K562 (cell line): ENCODE measurements around the gene TRIM3. TPM values are rescaled to one million over a fixed set of nuclear protein-coding genes. Genes with fewer than 3 reads are reported as not detected.

Experiments
- CUX1 ChIP-seq: fragments of 200-800 bp; sonication (Bioruptor generic); IDR thresholded peaks from 2 replicates; pipeline ENCODE4 v1.6.1; 2016; ENCODE audit warnings: missing genetic modification characterization, missing compliant biosample characterization
- RFX7 ChIP-seq: fragments of 250-450 bp; sonication (Bioruptor Pico); IDR thresholded peaks from 2 replicates; pipeline ENCODE4 v1.5.1; 2021; ENCODE audit warnings: mild to moderate bottlenecking
- SRSF7 ChIP-seq: fragments of 200-400 bp; formaldehyde crosslinking; optimal IDR thresholded peaks from 2 replicates; pipeline ENCODE3; 2017; ENCODE audit warnings: mild to moderate bottlenecking, low read depth, low read length
- ZNF407 ChIP-seq: fragments of 450-650 bp; IDR thresholded peaks from 2 replicates; pipeline ENCODE4 v1.6.1; 2016; ENCODE audit warnings: low read depth
- ZSCAN32 ChIP-seq: fragments of 450-650 bp; formaldehyde crosslinking; IDR thresholded peaks from 2 replicates; pipeline ENCODE4 v1.4.0; 2020; ENCODE audit warnings: mild to moderate bottlenecking, moderate library complexity
- polyA plus RNA-seq, 8 experiments: library from polyadenylated mRNA; depleted of rRNA in 4 of 8; stranded (reverse) in 5 of 8; unstranded in 3 of 8; fragments of >200 nt; fragmentation: Nextera tagmentation in 2 of 8; fragmentation: Illumina TruSeq in 1 of 8; extraction: Ambion mirVana in 2 of 8; extraction: Trizol in 1 of 8; gene quantifications; 2 replicates each; pipeline versions ENCODE4 v1.2.1 to v1.2.3, GENCODE V29; 2011 to 2014; ENCODE audit warnings: inconsistent platforms in 1 of 8, missing spikeins in 1 of 8
- total RNA-seq, 7 experiments: library from RNA; depleted of rRNA in 6 of 7; stranded (reverse); fragments of >200 nt in 6 of 7; fragmentation: Illumina TruSeq in 2 of 7; extraction: Trizol in 2 of 7; gene quantifications; 2 replicates each; pipeline versions ENCODE4 v1.2.1 to v1.2.3, GENCODE V29; 2011 to 2021; ENCODE audit warnings: low replicate concordance in 1 of 7

TRIM3 gene
- total and polyA plus RNA-seq, 9 of the 15 experiments (the other 6 are each of a cell fraction or from before 2014, with no cell fraction given): 0.45 to 9.2 (median 4.7) TPM

GRCh38 chr11:6431861-6432260 is 41.9 kb downstream of the TRIM3 start (continued):
- TF ChIP-seq ZNF407: no peak
- no peak for TF ChIP-seq RFX7 (CRISPR knock-in tag)
- TF ChIP-seq SRSF7: no peak
- TF ChIP-seq ZSCAN32 (CRISPR knock-in tag): no peak
- TF ChIP-seq CUX1 (CRISPR knock-in tag): no peak
